ENCODE data around the gene FRG2B.
"Not testable (repeated sequence)": the region's sequence is repeated elsewhere in the genome, so short reads cannot be mapped to it uniquely, and the experiment has no call there.

The FRG2B gene

DNA sequence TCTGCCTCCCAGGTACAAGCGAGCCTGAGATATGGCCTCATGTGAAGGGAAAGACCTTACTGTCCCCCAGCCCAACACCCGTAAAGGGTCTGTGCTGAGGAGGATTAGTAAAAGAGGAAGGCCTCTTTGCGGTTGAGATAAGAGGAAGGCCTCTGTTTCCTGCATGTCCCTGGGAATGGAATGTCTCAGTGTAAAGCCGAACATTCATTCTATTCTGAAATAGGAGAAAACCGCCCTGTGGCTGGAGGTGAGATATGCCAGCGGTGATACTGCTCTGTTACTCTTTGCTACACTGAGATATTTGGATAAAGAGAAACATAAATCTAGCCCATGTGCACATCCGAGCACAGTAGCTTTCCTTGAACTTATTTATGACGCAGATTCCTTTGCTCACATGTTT is 26.7 kb downstream of the FRG2B start:
- not testable (repeated sequence) for DNase-seq, ATAC-seq

DNA sequence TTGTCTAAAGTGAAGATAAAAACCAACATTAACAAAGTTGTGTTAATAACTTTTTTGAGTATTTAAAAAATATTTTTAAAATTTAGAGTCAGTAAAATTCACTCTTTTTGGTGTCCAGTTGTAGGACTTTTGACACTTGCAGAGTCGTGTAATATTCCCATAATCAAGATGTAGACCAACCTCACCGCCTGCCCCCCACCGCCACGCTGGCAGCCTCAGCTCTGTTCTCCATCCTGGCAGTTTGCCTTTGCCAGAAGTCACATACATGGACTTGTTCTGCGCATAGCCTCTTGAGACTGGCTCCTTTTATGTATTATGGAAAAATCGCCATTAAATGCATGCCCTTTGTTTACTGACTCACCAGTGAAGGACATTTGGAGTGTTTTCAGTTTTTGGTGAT is 33.9 kb downstream of the FRG2B start:
- DNase-seq (no peak), ATAC-seq (no peak)

DNA sequence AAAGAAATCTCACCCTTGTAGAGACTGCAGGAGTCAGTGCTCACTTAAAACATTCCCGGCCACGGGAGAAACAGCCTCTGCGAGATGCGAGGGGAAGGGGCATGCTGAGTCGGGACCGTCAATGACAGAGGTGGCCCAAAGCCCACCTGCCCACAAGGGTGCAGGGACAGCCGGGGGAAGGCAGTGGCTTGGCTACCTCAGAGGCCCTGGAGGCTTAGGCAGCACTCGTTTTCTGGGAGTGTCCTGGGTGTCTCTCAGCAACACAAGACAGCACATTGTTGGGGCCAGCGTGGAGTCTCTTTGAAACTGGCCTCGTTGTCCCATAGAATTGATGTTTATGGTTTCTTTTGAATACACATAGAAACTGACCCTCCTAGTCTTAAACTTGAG is 35.6 kb downstream of the FRG2B start:
- ATAC-seq: no peak
- DNase-seq: no peak

DNA sequence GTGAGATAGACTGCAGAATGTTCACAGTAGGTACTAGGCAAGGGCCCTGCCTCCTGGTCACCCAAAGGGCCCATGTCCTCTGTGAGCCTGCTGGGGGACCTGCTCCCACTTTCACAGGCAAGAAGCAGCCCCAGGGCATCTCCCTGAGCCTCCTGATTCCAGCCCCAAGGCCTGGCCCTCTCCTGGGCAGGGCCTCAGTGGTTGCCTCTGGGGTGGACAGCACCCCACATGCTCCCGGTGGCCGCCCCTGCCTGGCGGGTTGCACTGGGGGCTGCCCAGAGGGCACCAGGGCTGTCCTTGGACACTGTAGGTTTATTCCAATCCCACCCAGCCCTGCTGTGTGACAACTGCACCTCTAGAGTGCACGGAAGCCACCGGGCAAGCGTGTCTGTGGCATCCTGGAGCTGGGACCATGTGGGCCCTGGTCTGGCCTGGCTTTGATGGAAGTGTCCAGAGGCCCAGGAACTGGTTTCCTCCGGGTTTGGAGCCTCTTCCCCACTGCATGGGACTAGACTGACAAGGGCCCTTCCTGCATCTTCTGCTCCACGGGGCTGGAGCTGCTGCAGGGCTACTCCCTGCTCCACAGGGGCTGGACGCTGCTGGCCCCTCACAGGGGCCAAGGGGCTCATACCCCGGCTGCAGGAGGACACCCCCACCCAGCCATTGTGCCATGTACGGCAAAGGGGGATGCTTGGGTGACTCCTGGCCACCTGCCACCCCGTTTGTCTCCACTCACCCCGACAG is 36.2 kb downstream of the FRG2B start:
- ATAC-seq: no peak

DNA sequence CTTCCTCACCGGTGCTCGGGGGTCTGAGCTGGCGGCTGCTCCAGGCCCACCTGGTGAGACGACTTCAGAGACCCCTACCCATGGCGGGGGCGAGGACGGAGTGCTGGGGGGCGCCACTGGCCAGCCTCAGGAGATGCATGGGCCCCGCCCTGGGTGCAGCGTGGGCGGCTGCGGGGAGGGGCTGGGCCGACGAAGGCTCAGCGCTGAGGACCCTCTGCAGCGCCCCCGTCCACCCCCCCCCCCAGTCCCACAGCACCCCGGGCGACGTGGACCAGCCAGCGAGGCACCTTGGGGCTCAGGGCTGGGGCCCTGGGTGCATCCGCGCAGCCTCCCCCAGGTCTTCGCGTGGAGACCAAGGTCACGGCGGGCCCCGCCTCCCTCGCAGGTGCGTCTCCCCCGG is 49.6 kb downstream of the FRG2B start:
- DNase-seq, ATAC-seq: not testable (repeated sequence)

More for the DNA sequence above, 36.2 kb downstream of the FRG2B start:
- DNase-seq: no peak

Data from stimulated activated naive CD8-positive, alpha-beta T cell treated with anti-CD3 and anti-CD28 coated beads, Interleukin-15, Interleukin-2, amounts not matched to agents 100 U/mL and 50 U/mL, for 24 hours (primary cell).